GM23338 (cell line): Measurements from ENCODE around the gene GPATCH1. TPM values are rescaled to one million over a fixed set of nuclear protein-coding genes. Genes with fewer than 3 reads are reported as not detected.

Experiments
- ATAC-seq: fragments of 200-7000 bp; cut with Tn5 transposase; 3 replicates; pipeline ENCODE4 v1.9.1; 2020
- DNase-seq: peaks from one replicate; pipeline ENCODE4 v3.0.0-alpha.2; 2015; ENCODE audit warnings: low spot score
- H2AFZ ChIP-seq: fragments of 200-600 bp; sonication (generic); 2 replicates; pipeline ENCODE4 v1.8.0; 2016; ENCODE audit warnings: antibody characterized with exemption, mild to moderate bottlenecking, moderate library complexity
- H3F3A ChIP-seq: fragments of 200-600 bp; sonication (generic); replicated peaks from 2 replicates; pipeline ENCODE4 v1.8.0; 2017; ENCODE audit warnings: antibody characterized with exemption, mixed run types, low read depth
- H3K27ac ChIP-seq: fragments of 200-600 bp; sonication (generic); 2 replicates; pipeline ENCODE4 v1.6.1; 2016; ENCODE audit warnings: low read depth
- H3K27me3 ChIP-seq: fragments of 200-600 bp; sonication (generic); 2 replicates; pipeline ENCODE4 v1.8.0; 2016; ENCODE audit warnings: mild to moderate bottlenecking, mixed run types, moderate library complexity; ENCODE audit not compliant: insufficient read depth
- H3K36me3 ChIP-seq: fragments of 200-600 bp; sonication (generic); 2 replicates; pipeline ENCODE4 v1.8.0; 2016; ENCODE audit warnings: mild to moderate bottlenecking; ENCODE audit not compliant: insufficient read depth
- H3K4me1 ChIP-seq: fragments of 200-600 bp; sonication (generic); 2 replicates; pipeline ENCODE4 v1.8.0; 2016; ENCODE audit warnings: mild to moderate bottlenecking, moderate library complexity; ENCODE audit not compliant: insufficient read depth
- H3K4me2 ChIP-seq: fragments of 200-600 bp; sonication (generic); 2 replicates; pipeline ENCODE4 v1.7.1; 2017; ENCODE audit warnings: mixed run types
- H3K4me3 ChIP-seq: fragments of 200-600 bp; sonication (generic); 2 replicates; pipeline ENCODE4 v1.6.1; 2016; ENCODE audit warnings: mixed run types
- H3K79me2 ChIP-seq: fragments of 200-600 bp; sonication (generic); replicated peaks from 2 replicates; pipeline ENCODE4 v1.8.0; 2017; ENCODE audit warnings: mild to moderate bottlenecking; ENCODE audit not compliant: insufficient read depth
- H3K9me2 ChIP-seq: fragments of 200-600 bp; sonication (generic); 2 replicates; pipeline ENCODE4 v1.8.0; 2017; ENCODE audit not compliant: insufficient read depth
- H4K20me1 ChIP-seq: fragments of 200-600 bp; sonication (generic); replicated peaks from 2 replicates; pipeline ENCODE4 v1.8.0; 2017; ENCODE audit warnings: mild to moderate bottlenecking; ENCODE audit not compliant: insufficient read depth
- H3K27ac Mint-ChIP-seq: 2 replicates; pipeline ENCODE4 v1.8.0; 2020; ENCODE audit warnings: inconsistent platforms, mild to moderate bottlenecking, moderate library complexity, mixed read lengths
- H3K27me3 Mint-ChIP-seq: 3 replicates; pipeline ENCODE4 v1.8.0; 2022; ENCODE audit warnings: low read depth, mild to moderate bottlenecking, moderate library complexity, mixed read lengths, inconsistent platforms; ENCODE audit not compliant: insufficient read depth, poor library complexity
- H3K36me3 Mint-ChIP-seq: 3 replicates; pipeline ENCODE4 v1.8.0; 2021; ENCODE audit warnings: low read depth, mild to moderate bottlenecking, inconsistent platforms, moderate library complexity, mixed read lengths
- H3K4me1 Mint-ChIP-seq: 3 replicates; pipeline ENCODE4 v1.8.0; 2020; ENCODE audit warnings: mild to moderate bottlenecking, inconsistent platforms, mixed read lengths
- H3K4me3 Mint-ChIP-seq: 3 replicates; pipeline ENCODE4 v1.8.0; 2021; ENCODE audit warnings: moderate library complexity, mild to moderate bottlenecking, inconsistent platforms, mixed read lengths
- H3K9me3 Mint-ChIP-seq: 3 replicates; pipeline ENCODE4 v1.8.0; 2020; ENCODE audit warnings: moderate library complexity, mild to moderate bottlenecking, inconsistent platforms, mixed read lengths
- EZH2phosphoT487 ChIP-seq: fragments of 200-600 bp; sonication (generic); IDR thresholded peaks from one replicate; pipeline ENCODE4 v1.8.1; 2018; ENCODE audit warnings: antibody characterized with exemption; ENCODE audit not compliant: unreplicated experiment
- NANOG ChIP-seq: IDR thresholded peaks from 2 replicates; pipeline ENCODE4 v1.6.1; 2016; ENCODE audit warnings: antibody characterized with exemption, borderline replicate concordance
- POLR2AphosphoS5 ChIP-seq: IDR thresholded peaks from 2 replicates; pipeline ENCODE4 v1.6.1; 2016; ENCODE audit warnings: antibody characterized with exemption, low read depth
- ZNF114 ChIP-seq: fragments of 250-450 bp; sonication (Bioruptor Pico); IDR thresholded peaks from 2 replicates; pipeline ENCODE4 v1.5.0; 2020; ENCODE audit warnings: mild to moderate bottlenecking, moderate library complexity
- polyA plus RNA-seq: library from polyadenylated mRNA; unstranded; fragments of >200 nt; fragmentation: Nextera tagmentation; extraction: Ambion mirVana; gene quantifications from 2 replicates; pipeline ENCODE4 v1.2.1, GENCODE V29; 2016
- total RNA-seq: library from RNA; depleted of rRNA; stranded (reverse); fragments of >200 nt; shearing (Covaris generic); gene quantifications from 2 replicates; pipeline ENCODE4 v1.2.3, GENCODE V29; 2014
- TF ChIP-seq, protein P1 (sequence below): fragments of 250-450 bp; sonication (Bioruptor Pico); IDR thresholded peaks from 2 replicates; pipeline ENCODE4 v1.5.0; 2020; ENCODE audit warnings: mild to moderate bottlenecking, moderate library complexity
- TF ChIP-seq, protein P2 (sequence below), 2 experiments: fragments of 200-600 bp in 1 of 2; sonication (generic) in 1 of 2; conservative IDR thresholded peaks; 2 replicates each; pipeline versions ENCODE4 v1.5.1 to v1.6.1; 2016 to 2017; ENCODE audit warnings: antibody characterized with exemption in 2 of 2, low read depth in 2 of 2, mild to moderate bottlenecking in 2 of 2, moderate library complexity in 1 of 2
- TF ChIP-seq, protein P3 (sequence below): IDR thresholded peaks from one replicate; pipeline ENCODE4 v1.6.1; 2018; ENCODE audit warnings: antibody characterized with exemption; ENCODE audit not compliant: unreplicated experiment

GPATCH1 gene
- total and polyA plus RNA-seq, 2 experiments from 2014 or later, result 12.0 to 13.6 TPM

DNA sequence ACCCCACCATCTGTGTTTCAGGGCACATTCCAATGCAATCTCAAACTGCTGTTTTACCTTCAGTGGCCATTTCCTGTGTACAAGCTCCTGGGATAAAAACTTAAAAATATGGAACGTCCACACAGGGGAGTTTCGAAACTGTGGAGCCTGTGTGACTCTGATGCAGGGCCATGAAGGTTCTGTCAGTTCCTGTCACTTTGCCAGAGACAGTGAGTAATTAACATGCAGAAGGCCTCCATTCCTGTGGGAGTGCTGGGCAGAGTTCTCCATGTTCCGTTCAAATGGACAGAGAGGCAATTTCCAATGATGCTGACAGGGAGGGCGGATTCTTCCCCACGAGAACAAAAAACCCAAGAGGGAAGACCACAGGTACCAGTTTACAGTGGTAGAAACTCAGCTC, 75.4 kb downstream of the GPATCH1 start:
- H3K4me3 Mint-ChIP-seq, result no peak overlapping the region
- H3K27ac Mint-ChIP-seq, result no peak overlapping the region
- no peaks in the 10 kb centered on the region for H3K36me3 Mint-ChIP-seq
- no peaks in the 10 kb centered on the region for H3K36me3 ChIP-seq
- TF ChIP-seq, protein P1, sequence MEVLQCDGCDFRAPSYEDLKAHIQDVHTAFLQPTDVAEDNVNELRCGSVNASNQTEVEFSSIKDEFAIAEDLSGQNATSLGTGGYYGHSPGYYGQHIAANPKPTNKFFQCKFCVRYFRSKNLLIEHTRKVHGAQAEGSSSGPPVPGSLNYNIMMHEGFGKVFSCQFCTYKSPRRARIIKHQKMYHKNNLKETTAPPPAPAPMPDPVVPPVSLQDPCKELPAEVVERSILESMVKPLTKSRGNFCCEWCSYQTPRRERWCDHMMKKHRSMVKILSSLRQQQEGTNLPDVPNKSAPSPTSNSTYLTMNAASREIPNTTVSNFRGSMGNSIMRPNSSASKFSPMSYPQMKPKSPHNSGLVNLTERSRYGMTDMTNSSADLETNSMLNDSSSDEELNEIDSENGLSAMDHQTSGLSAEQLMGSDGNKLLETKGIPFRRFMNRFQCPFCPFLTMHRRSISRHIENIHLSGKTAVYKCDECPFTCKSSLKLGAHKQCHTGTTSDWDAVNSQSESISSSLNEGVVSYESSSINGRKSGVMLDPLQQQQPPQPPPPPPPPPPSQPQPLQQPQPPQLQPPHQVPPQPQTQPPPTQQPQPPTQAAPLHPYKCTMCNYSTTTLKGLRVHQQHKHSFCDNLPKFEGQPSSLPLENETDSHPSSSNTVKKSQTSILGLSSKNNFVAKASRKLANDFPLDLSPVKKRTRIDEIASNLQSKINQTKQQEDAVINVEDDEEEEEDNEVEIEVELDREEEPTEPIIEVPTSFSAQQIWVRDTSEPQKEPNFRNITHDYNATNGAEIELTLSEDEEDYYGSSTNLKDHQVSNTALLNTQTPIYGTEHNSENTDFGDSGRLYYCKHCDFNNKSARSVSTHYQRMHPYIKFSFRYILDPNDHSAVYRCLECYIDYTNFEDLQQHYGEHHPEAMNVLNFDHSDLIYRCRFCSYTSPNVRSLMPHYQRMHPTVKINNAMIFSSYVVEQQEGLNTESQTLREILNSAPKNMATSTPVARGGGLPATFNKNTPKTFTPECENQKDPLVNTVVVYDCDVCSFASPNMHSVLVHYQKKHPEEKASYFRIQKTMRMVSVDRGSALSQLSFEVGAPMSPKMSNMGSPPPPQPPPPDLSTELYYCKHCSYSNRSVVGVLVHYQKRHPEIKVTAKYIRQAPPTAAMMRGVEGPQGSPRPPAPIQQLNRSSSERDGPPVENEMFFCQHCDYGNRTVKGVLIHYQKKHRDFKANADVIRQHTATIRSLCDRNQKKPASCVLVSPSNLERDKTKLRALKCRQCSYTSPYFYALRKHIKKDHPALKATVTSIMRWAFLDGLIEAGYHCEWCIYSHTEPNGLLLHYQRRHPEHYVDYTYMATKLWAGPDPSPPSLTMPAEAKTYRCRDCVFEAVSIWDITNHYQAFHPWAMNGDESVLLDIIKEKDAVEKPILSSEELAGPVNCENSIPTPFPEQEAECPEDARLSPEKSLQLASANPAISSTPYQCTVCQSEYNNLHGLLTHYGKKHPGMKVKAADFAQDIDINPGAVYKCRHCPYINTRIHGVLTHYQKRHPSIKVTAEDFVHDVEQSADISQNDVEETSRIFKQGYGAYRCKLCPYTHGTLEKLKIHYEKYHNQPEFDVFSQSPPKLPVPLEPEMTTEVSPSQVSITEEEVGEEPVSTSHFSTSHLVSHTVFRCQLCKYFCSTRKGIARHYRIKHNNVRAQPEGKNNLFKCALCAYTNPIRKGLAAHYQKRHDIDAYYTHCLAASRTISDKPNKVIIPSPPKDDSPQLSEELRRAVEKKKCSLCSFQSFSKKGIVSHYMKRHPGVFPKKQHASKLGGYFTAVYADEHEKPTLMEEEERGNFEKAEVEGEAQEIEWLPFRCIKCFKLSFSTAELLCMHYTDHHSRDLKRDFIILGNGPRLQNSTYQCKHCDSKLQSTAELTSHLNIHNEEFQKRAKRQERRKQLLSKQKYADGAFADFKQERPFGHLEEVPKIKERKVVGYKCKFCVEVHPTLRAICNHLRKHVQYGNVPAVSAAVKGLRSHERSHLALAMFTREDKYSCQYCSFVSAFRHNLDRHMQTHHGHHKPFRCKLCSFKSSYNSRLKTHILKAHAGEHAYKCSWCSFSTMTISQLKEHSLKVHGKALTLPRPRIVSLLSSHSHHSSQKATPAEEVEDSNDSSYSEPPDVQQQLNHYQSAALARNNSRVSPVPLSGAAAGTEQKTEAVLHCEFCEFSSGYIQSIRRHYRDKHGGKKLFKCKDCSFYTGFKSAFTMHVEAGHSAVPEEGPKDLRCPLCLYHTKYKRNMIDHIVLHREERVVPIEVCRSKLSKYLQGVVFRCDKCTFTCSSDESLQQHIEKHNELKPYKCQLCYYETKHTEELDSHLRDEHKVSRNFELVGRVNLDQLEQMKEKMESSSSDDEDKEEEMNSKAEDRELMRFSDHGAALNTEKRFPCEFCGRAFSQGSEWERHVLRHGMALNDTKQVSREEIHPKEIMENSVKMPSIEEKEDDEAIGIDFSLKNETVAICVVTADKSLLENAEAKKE, result no peak
- TF ChIP-seq NANOG, result no peak
- no peak for TF ChIP-seq EZH2phosphoT487
- TF ChIP-seq, protein P2, sequence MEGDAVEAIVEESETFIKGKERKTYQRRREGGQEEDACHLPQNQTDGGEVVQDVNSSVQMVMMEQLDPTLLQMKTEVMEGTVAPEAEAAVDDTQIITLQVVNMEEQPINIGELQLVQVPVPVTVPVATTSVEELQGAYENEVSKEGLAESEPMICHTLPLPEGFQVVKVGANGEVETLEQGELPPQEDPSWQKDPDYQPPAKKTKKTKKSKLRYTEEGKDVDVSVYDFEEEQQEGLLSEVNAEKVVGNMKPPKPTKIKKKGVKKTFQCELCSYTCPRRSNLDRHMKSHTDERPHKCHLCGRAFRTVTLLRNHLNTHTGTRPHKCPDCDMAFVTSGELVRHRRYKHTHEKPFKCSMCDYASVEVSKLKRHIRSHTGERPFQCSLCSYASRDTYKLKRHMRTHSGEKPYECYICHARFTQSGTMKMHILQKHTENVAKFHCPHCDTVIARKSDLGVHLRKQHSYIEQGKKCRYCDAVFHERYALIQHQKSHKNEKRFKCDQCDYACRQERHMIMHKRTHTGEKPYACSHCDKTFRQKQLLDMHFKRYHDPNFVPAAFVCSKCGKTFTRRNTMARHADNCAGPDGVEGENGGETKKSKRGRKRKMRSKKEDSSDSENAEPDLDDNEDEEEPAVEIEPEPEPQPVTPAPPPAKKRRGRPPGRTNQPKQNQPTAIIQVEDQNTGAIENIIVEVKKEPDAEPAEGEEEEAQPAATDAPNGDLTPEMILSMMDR (conservative IDR thresholded peaks at IDR 0.05; ENCODE audit: low read depth in 2 of 2), result no peak
- no peak for TF ChIP-seq ZNF114 (CRISPR knock-in tag)
- TF ChIP-seq POLR2AphosphoS5, result no peak
- TF ChIP-seq, protein P3, sequence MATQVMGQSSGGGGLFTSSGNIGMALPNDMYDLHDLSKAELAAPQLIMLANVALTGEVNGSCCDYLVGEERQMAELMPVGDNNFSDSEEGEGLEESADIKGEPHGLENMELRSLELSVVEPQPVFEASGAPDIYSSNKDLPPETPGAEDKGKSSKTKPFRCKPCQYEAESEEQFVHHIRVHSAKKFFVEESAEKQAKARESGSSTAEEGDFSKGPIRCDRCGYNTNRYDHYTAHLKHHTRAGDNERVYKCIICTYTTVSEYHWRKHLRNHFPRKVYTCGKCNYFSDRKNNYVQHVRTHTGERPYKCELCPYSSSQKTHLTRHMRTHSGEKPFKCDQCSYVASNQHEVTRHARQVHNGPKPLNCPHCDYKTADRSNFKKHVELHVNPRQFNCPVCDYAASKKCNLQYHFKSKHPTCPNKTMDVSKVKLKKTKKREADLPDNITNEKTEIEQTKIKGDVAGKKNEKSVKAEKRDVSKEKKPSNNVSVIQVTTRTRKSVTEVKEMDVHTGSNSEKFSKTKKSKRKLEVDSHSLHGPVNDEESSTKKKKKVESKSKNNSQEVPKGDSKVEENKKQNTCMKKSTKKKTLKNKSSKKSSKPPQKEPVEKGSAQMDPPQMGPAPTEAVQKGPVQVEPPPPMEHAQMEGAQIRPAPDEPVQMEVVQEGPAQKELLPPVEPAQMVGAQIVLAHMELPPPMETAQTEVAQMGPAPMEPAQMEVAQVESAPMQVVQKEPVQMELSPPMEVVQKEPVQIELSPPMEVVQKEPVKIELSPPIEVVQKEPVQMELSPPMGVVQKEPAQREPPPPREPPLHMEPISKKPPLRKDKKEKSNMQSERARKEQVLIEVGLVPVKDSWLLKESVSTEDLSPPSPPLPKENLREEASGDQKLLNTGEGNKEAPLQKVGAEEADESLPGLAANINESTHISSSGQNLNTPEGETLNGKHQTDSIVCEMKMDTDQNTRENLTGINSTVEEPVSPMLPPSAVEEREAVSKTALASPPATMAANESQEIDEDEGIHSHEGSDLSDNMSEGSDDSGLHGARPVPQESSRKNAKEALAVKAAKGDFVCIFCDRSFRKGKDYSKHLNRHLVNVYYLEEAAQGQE, result no peak
- H3K27me3 ChIP-seq, result no peaks in the 10 kb centered on the region
- H3K4me1 ChIP-seq, result no peaks in the 10 kb centered on the region
- H3F3A ChIP-seq, result no peaks in the 10 kb centered on the region
- H3K27ac ChIP-seq, result no peak overlapping the region
- H3K27me3 Mint-ChIP-seq, result peaks cover 5% of the 10 kb centered on the region
- no peak overlapping the region for H3K4me2 ChIP-seq
- no peaks in the 10 kb centered on the region for H3K79me2 ChIP-seq
- H3K4me1 Mint-ChIP-seq, result no peaks in the 10 kb centered on the region
- peaks cover 9% of the 10 kb centered on the region; the same call in 1 of the 3 replicates for H3K9me3 Mint-ChIP-seq
- ATAC-seq (no peak), DNase-seq (no peak)
- H3K9me2 ChIP-seq, result no peaks in the 10 kb centered on the region
- no peaks in the 10 kb centered on the region for H4K20me1 ChIP-seq
- H3K4me3 ChIP-seq, result no peak overlapping the region
- no peak overlapping the region for H2AFZ ChIP-seq
